HG03060 (cell line): ENCODE data around the gene GPAT2.
"Not testable (repeated sequence)": the region's sequence is repeated elsewhere in the genome, so short reads cannot be mapped to it uniquely, and the experiment has no call there.

Source experiments
- ATAC-seq: cut with Tn5 transposase; IDR thresholded peaks from one replicate; pipeline ENCODE4 v1.9.1; 2021; ENCODE audit warnings: low read depth, moderate number of reproducible peaks; ENCODE audit not compliant: unreplicated experiment

Gene GPAT2

GRCh38 chr2:95990884-95991283 is 43.8 kb downstream of the GPAT2 start:
- ATAC-seq: not testable (repeated sequence)
